ENCODE measurements around the gene ORC2.
"Not testable (repeated sequence)": the region's sequence is repeated elsewhere in the genome, so short reads cannot be mapped to it uniquely, and the experiment has no call there.

ORC2 gene

DNA sequence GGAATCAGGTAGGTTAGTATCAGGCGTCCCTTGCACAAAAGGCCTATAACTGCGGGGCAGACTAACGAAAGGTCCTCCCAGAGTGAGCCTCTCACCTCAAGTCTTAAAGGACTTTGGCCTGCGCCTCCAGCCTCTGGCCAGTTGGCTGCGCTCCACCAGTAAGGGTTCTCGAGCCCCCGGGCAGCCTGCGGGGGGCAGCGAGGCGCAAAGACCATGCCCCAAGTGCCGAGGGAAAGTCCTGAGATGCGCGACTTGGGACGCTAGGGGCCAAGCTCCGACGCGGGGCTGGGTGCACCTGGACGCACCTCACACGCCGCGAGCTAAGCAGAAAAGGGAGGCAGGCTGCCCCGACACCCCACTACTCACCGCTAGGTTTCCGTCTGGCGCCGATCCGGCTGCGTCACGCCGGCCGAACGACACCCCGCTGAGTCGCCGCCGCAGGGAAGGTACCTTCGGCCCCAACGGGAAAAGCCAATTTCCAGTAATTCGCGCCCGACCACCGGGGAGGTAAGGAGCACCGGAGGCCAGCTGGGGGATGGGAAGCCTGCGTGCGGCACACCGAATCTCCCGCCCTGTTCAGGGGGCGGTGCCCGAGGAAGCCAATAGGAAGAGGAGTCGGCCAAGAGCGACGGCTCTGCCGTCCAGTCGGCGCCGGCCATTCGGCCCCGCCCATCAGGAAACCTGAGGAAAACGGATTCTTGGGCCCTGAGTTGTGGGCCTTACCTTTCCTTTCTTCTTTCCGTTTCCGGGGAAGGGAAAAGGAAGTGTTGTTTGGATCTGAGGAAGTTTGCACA, at the start of gene ORC2:
Gene ORC2 (minus strand): TSS at position 537 of the 794 bp plus-strand sequence. CDS start 5,537 bp downstream, outside the sequence.
- peak; percentile 98 for DNase-seq

DNA sequence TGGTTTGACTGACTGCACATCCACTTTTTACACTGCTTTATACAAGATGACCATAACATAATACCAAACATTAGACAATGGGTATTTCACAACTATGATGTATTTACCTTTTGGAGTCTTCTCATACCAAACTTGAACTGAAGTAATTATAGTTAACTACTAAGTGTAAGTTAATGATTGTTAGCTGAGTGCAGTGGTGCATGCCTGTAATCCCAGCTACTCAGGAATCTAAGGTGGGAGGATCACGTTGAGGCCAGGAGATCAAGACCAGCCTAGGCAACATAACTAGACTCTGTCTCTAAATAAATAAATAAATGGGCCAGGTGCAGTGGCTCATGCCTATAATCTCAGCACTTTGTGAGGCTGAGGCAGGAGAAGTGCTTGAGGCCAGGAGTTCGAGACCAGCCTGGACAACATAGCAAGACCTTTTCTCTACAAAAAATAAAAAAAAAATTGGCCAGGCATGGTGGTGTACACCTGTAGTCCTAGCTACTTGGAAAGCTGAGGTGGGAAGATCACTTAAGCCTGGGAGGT, 44.9 kb upstream of the ORC2 start:
- no peak for DNase-seq

DNA sequence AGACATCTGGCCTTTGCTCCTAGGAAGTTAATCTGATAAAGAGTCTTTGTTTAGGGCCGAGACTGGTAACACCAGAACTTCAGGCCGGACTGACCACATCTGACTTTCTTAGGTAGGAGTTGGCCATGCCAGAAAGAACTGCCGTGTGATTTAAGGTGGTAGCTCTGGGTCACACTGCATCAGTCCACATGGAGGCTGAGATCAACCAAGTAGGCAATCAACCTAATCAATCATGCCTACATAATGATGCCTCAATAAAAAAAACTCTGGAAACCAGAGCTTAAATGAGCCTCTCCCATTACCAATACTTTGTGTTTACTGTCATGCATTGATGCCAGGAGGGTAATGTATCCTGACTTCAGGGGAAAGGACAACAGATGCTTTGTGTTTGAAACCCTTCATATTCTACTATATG, 44.1 kb upstream of the ORC2 start:
- no peak for DNase-seq

DNA sequence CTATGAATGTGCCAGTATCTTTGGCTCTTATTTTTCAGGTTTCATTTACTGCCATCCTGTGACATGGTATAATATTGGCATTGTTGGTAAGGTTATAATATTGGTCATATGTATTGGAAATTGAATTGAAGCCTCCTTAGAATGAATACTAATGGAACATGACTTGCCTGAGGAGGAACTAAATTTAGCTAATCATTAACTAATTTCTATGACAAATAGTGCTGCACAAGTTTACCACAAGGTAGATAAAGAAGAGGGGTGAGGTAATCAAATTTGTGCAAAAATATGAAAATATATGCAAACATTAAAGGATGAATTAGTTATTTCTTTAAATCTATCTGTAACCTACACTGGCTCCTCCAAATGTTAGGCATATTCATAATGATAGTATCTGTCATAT, 43.2 kb upstream of the ORC2 start:
- DNase-seq, result no peak

DNA sequence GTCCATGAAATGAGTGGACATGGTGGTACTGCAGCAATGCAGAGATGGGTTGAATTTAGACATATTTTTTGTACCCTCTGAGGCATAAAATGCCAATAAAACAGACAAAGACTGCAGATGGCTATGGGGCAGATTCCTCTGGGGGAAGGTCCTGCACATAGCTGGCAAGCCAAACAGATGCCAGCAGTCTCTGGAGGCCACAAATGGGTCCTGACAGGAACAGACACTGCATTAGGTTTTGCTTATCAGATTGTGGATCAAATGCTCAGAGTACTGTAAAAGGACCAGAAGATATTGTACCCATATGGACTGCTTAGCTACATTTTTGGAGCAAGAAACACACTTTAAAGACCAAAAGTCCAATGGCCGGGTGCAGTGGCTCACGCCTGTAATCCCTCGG, 40.9 kb upstream of the ORC2 start:
- no peak for DNase-seq

DNA sequence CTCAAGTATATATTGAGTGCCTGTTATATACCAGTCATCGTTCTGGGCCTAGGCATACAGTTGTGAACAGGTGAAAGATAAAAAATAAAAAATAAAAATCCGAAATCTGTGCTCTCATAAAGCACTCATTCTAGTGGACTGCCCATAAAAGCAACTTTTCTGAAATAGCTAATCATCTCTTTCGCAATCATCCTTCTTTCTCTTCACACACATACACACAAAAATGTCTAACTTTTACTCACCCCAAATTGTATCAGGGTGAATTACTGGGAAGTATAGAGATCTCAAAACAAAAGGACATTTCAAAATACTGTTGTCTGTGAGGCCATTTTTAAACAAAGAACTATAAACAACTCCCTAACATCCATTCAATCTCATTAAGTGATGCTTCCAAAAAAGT, 29.6 kb upstream of the ORC2 start:
- DNase-seq, result no peak

DNA sequence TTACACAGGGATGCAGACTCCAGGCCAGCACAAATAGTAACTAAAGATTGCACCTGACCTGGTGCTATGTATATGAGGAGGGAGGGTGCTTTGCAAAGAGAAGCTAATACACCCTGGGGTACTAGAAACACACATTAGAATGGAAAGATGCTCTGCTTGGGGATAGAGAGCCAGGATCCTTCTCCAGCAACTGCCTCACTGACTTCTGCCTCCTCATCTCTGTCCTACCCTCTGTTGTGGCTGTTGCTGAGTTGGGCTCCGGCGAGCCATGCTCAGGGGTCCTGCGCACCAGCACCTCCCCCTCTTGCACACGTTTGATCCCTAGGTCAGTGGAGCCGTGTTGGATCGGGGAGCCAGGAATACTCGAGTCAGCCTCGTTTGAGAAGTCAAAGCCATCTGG, 23.7 kb upstream of the ORC2 start:
- no peak for DNase-seq

DNA sequence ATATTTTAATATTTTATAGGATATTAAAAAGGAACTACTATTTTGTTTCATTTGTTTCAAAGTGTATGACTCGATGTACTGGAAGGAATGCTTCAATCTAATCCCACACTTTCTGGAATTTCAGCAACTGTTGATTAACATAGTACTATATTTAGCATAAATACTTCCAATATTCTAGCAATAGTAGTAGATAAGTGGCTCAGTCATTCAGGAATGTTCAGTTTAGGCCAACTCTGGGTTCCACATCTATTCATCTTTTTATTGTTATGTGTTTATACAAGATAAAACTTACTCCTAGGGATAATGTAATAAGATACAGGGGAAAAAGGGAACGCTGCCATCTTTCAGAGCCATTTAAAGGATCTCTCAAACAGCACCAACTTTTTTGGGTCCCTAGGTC, 22.3 kb upstream of the ORC2 start:
- no peak for DNase-seq

DNA sequence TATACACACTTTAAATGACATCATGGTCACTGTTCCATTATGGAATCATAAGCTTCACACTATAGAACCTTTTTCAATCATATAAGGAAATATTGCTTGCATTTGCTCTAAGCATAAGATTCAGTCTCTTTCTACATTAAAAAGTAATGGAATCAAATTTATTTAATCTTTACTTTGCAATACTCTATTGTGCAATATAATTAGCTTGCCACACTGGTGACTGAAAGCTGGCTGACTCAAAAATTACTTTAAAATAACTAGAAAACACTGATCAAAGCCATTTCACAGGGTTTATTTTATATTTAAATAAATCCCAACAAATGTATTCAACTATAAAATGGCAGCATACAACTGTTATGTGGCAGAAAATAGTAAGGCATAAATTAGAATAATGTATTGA, 13.2 kb upstream of the ORC2 start:
- DNase-seq, result no peak

DNA sequence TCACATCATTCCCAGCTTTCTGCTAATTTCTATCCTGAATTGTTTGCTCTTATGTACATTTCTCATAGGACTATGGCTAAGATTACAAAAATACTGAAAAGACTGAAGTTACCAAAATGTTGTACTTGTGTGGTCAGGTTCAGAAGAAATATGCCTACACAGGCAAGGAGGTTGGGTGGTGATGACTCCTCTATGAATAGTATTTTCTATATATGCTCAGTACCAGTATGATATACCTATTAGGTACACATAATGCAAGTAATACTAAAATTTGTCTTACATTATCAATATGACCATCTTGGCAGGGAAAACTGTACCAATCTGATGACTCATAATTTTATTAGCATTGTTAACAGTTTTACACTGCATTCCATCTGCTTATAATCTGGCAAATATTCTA, 12.2 kb upstream of the ORC2 start:
- DNase-seq, result no peak

DNA sequence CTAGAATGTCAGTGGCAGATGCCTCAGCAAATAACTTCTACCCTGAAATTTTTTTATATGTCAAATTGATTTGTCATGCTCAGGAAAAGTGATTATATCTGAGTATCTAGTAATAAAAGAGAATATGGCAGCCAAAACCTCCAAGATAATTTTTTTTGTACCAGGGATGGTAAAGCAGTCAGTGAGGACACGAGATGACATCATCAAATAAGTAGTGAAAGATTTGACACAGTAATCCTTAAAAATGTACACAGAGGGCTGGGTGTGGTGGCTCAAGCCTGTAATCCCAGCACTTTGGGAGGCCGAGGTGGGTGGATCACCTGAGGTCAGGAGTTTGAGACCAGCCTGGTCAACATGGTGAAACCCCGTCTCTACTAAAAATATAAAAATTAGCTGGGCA, 6.6 kb upstream of the ORC2 start:
- DNase-seq, result not testable (repeated sequence)

DNA sequence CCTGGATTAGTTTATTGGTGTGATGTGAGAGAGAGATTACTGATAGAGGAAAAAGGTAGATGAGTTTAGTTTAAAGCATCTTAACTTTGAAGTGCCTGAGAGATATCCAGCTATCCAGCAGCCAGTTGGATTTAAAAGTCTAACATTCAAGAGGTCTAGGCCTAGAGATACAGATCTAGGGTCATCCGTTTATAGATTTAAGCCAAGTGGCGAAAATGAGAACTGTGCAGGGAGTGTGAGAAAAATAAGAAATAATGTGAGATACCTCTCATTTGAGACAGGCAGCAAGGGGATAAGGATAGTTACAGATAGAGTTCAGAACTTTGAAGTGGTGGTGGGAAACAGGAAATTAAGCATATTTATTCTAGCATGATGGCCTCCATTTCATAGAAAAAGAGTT, 5.3 kb upstream of the ORC2 start:
- no peak for DNase-seq

DNA sequence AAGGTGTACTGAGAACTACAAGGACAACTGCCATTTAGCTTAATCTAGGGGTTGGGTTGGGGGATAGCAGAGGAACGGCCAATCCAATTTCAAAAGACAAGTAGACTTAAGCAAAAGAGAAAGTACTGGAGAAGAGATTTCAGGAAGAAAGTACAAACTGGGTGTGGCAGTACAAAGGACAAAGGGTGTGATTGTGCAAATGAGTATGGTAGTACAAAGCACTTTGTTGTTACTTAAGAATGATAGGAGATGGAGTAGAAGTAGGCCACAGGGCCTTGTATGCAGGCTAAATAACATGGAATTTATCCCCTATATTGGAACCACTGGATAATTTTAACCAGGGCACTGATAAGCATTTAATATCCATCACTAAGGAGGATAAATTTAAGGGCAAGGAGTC, 4.7 kb upstream of the ORC2 start:
- DNase-seq, result no peak

DNA sequence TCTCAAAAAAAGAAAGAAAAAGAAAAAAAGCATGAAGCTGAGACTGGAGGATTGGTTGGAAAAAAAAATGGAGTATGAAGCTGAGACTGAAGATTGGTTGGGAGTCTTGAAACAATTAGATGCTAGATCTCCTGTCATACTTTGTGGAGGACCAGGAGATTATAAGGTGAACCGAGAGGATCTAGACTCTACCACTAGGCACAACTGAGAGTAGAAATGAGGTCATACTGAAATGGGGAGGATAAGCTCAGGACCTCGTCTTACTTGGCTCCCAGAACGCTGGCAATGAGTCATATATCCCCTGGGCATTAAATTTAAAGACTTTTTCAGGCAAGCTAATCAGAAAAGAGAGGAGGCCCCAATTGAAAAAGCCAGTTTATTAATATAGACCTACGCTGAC, 3.3 kb upstream of the ORC2 start:
- no peak for DNase-seq

DNA sequence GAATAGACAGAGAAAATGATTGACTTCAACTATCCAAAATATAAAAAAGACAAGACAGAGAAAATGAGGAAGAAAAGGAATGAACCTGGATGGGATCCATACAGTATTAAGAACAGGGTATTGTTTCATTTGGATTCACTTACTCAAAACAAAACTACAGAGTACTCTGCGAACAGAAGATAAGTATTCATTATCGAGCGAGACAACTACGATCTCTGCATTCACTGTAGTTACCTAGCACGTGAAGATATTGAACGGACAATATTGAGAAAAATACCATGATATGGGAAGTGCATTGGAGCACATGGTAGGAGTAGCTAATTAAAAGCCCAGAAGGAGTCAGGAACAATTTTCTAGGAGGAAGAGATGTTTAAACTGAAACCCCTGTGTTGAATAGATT, 1.0 kb upstream of the ORC2 start:
- no peak for DNase-seq

DNA sequence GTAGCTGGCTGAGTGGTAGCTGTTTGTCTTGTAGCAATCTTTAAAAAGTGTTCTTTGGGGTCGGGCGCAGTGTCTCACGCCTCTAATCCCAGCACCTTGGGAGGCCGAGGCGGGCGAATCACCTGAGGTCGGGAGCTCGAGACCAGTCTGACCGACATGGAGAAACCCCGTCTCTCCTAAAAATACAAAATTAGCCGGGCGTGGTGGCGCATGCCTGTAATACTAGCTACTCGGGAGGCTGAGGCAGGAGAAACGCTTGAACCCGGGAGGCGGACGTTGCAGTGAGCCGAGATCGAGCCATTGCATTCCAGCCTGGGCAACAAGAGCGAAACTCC, 425 bp upstream of the ORC2 start:
- not testable (repeated sequence) for DNase-seq

DNA sequence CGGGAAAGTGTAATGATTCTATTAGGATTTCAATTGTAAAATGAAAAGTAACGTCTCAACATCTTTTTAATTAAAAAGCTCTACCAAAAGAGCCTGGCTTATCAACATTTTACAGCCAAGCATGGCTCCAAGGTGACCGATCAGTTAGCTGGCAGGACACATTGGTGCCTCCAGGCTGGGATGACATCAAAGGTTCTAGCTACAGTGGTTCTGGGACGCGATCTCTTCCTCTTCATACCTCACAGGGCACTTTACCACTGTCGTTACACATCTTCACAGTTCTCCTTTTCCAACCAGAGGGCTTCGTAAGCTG, 693 bp downstream of the ORC2 start:
- DNase-seq, result no peak

DNA sequence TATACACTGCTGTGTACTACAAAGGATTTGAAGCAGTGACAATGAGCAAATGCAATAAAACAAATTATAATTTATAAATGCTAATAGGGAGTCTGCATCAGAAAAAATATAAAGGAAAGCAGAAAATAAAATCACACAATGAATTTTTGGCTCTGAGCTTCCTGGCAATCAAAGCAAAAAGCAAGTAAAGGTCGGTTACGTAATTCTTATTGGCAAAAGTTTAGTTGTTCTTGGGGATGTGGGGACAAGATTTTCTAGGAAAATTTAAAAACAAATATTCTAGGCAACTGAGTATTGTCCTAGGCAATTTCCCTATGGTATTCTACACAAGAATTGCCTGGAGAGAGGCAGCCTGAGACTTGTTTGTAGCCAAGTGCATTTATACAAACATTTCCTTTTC, 1.8 kb downstream of the ORC2 start:
- DNase-seq, result no peak

DNA sequence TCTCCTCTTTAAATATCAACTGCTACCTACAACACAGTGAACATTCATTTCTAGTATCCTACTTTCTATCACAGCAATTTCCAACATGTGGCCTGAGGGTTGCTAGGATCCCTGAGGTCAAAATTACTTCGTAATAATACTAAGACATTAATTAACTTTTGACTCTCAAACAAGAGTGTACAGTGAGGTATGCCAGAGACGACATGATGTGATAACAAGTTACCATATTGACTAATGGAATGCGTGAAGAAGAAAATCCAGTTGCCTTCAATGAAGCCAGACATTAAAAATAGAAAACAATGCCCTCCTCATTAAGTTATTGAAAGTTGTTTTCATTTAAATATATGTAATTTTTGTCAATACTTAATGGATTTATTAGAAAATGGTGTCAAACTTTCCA, 13.1 kb downstream of the ORC2 start:
- DNase-seq, result no peak

DNA sequence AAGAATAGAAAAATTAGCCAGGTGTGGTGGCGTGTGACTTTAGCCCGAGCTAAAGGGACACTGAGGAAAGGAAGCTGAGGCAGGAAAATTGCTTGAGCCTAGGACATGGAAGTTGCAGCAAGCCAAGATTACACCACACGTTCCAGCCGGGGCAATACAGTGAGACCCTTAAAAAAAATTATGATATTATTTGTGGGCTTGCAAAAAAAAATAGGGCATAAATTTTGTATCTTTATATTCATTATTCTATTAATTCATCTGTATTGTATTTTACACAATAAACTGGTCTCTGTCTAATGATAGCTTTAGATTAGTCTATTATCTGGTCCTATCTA, 18.1 kb downstream of the ORC2 start:
- no peak for DNase-seq

DNA sequence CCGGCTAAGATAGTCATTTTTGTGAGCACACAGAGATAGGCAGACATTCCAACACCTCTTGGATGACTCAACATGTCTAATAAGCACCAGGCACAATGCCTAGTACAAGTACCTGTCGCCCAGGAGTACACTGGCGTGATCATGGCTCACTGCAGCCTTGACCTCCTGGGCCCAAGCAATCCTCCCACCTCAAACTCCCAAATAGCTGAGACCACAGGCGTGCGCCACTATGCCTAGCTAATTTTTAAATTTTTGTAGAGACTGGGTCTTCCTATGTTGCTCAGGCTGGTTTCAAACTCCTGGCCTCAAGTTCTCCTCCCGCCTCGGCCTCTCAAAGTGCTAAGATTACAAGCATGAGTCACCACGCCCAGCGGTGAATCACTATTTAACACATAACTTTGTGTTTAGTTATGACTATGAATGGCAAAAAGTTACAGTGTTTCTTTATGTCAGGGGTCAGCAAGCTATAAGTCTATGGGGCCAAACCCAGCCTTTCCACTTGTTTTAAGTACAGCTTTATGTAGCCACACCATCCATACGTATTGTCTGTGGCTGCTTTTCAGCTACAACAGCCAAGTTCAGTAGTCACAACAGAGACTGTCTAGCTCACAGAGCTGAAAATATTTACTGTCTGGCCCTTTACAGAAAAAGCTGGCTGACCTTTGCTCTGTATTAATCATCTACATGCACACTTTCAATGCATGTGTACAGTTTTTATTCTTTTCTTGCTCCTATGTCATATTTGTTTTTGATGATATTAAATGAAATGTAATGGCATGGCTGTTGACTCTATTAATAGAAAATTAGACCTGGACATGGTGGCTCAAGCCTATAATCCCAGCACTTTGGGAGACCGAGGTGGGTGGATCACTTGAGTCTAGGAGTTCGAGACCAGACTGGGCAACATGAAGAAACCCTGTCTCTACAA, 18.7 kb downstream of the ORC2 start:
- no peak for DNase-seq

DNA sequence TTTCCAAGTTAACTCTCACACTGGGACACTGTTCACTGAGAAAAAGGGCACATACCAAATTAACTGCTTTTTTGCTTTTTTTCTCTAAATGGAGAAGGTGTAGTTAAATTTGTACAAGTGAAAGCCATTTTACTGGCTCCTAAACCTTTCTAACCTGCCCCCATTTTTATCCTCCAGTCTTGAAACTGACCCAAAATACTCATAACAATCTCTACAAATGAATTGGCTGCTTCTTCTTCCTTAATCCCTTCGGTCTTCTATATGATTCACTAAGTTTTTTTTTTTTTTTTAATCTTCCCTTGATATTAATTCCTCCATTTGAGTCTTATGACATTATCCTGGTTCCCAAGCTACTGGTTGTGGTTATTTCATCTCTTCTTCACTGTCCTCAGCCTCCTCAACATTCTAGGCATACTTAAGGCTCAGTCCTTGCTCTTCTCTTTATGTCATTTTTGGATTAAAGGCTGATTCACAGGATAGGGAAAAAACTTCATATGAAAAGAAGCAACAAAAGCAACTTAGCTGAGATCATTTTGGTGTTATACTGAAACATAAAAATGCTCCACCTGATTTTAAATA, 19.8 kb downstream of the ORC2 start:
- DNase-seq, result no peak

DNA sequence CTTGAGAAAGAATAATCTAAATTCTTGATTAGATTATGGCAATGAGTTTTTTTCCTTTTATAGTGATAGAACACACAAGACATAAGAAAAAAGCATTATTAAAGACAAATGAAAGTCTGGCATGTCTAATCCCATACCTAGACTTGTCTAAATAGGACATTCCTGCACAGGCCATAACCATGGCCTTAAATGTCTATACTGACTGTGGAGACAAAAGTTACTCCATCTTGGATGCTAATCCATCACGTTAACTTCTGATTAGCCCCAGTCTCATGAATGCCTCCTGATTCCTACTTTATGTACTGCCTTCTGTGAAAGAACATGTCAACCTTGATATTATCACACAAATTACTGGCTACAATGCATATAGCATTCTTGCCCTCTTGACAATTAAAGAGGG, 23.6 kb downstream of the ORC2 start:
- DNase-seq, result no peak

Data from eye (tissue), 1 donor.